AG09309 (cell line): ENCODE measurements around the gene NR4A1.
A peak's percentile ranks its signal among the peaks of the same experiment; 100 is the strongest.

ENCODE experiments used
- DNase-seq: peaks from one replicate; pipeline ENCODE4 v3.0.0-alpha.2; 2010; ENCODE audit warnings: low read depth
- H3K4me3 ChIP-seq: 2 replicates; pipeline ENCODE4 v1.5.1; 2011; ENCODE audit warnings: mild to moderate bottlenecking, low read depth, low read length, moderate library complexity; ENCODE audit not compliant: control insufficient read depth
- TF ChIP-seq, protein P1 (sequence below): IDR thresholded peaks from 2 replicates; pipeline ENCODE4 v1.5.1; 2011; ENCODE audit warnings: mild to moderate bottlenecking, low read depth, low read length, inconsistent platforms; ENCODE audit not compliant: insufficient read depth, control insufficient read depth; ENCODE audit errors: missing control alignments

The NR4A1 gene

DNA sequence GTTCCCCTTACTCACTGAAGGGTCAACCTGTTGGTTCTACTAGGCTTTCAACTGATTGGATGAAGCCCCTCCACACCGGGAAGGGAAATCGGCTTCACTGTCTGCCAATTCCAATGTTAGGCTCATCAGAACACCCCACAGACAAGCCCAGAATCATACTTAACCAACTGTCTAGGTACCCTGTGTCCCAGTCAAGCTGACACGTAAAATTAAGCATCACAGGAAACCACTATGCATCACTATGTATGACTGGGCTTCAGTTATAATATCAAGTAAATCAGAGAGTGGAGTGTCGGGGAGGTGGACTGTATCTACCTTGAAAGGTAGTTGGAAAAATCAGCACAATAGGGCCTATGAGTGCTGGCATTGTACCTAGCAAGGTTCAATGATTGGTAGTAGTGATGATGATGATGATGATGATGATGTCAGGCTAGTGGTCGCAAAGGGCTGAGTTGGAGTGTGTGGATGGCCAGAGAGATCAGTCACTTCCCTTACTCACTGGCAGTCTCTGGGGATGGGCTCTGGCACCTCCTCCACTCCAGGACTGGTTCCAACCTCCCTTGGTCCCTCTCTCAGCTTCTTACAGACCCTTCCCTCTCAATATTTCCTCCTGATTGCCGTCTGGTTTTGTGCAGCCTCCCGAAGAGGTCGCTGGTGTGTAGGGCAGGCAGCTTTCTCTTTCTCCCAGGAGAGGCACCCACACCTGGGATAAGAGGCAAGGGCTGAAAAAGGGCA lies 15.3 kb downstream of the NR4A1 start:
- no peak overlapping the region for H3K4me3 ChIP-seq
- DNase-seq, result no peak
- TF ChIP-seq, protein P1, sequence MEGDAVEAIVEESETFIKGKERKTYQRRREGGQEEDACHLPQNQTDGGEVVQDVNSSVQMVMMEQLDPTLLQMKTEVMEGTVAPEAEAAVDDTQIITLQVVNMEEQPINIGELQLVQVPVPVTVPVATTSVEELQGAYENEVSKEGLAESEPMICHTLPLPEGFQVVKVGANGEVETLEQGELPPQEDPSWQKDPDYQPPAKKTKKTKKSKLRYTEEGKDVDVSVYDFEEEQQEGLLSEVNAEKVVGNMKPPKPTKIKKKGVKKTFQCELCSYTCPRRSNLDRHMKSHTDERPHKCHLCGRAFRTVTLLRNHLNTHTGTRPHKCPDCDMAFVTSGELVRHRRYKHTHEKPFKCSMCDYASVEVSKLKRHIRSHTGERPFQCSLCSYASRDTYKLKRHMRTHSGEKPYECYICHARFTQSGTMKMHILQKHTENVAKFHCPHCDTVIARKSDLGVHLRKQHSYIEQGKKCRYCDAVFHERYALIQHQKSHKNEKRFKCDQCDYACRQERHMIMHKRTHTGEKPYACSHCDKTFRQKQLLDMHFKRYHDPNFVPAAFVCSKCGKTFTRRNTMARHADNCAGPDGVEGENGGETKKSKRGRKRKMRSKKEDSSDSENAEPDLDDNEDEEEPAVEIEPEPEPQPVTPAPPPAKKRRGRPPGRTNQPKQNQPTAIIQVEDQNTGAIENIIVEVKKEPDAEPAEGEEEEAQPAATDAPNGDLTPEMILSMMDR, result no peak

DNA sequence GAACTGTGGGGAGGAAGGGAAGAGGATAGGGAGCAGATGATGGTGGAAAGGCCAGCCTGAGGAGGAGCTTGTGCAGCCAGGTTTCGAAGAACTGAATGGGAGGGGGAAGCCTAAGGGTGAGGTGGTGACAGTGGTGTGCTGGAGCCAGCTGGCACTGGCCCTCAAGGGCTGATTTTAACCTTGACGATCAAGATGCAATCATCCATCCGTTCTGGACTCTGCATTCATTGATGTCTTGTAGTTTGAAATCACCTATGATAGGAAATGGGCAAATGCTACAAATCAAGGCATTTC lies 15.8 kb downstream of the NR4A1 start:
- DNase-seq, result no peak
- no peak overlapping the region for H3K4me3 ChIP-seq
- TF ChIP-seq, protein P1, result no peak

DNA sequence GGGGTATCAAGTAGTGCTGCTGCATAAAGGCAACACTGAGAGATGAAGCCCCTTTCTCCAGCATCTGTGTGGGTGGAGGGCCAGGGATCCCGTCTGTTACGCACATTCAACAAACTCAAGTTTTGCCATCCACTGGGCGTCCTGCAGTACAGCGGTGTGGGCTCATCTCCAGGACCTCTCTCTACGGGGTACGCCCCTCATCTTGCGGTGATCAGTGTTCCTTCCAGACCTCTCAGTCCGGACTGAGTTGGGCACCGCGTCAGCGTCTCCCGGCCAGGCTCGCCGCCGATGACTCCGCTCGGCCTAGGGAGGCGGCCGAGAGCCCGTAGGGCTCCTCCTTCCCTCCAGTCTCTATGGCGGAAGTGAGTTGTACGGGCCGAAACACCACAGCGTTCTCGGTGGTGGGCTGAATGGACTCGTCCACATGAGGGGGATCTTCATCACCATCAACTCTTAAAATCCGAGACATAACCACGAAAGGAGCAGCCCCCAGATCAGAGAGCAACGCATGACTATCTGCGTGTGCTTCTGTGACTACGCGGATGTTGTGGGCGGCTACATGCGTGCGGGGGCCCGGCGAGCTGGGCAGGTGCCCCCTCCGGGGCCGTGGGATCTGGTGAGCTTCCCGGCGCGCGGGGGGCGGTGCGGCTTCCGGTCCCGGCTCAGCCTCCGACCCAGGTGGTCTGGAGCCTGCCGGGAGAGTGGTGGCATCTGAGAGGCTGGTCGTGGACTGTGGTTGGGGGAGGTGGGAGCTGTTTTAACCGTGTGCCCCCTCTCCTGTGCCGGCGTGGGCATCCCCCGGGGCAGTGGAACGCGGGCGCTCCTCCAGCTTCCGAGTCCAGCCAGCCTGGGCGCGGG lies 18.3 kb downstream of the NR4A1 start, which contains the start of gene ATG101:
ATG101 (plus strand) TSS at position 652 of the 858 bp plus-strand sequence. CDS start 3,673 bp downstream, outside the sequence.
- DNase-seq, result peak; percentile 90
- peak within 1 kb of the TSS; percentile 94 for H3K4me3 ChIP-seq
- TF ChIP-seq, protein P1, result peak; percentile 66

DNA sequence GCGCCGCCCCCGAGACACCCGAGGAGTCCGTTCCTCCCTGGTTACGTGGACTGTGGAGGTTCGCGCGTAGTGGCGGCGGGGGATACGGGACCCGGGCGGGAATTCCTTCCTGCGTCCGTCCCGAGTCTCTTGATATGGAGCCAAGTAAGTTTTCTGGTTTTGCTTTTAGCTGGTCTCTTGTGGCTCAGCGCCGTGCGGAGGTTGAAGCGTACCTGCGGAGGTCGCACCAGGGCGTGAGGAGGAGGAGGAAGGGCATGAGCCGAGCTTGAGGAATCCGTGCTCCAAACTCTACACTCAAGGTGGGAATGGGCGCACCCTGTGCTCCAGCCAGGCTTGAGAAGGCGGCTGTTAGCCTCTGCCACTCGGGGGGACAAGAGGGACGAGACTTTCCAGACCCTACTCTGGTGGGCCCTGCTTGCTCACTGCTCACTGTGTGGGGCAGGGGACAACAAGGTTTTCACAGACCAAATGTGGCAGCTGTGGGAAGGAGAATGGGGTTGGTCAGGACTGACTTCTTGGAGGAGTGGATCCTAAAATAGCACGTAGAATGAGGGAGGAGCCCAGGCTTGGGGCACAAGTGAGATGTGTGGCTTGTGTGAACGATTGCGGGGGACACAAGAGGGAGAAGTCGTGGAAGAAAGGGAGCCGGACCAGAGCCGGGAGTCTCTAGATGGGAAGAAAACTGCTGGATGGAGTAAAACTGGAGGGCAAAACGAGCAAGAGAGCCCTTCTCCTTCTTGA lies 19.1 kb downstream of the NR4A1 start:
- peak overlapping the region; percentile 94 for H3K4me3 ChIP-seq
- TF ChIP-seq, protein P1, result no peak
- DNase-seq, result no peak

DNA sequence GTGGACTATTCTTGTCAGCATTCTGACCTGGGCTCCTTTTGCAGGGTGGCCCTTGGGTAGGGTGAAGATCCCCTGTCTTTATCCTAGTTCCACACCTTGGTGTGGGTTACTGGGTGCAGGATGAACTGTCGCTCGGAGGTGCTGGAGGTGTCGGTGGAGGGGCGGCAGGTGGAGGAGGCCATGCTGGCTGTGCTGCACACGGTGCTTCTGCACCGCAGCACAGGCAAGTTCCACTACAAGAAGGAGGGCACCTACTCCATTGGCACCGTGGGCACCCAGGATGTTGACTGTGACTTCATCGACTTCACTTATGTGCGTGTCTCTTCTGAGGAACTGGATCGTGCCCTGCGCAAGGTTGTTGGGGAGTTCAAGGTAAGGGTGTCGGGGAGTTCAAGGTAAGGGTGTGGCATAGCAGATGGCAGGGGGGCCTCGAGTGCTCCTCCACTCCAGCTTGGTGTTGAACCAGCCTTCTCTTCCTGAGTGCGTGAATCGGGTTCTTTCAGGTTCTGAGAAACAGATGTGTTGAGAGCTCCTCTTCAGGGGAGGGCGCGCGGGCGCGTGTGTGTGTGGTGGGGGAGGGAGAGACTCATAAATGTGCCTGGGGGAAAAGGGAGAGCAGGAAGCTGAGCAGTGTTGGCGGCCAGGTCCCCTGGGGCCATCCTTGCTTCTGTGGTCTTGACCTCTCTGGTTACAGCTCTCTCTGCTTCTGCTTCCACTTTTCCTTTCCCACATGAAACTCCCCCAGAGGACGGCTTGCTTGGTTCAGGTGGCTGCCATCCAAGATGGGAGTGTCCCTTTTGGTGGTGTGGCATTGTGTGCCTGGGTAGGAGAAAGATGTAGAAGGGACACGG lies 22.5 kb downstream of the NR4A1 start:
- TF ChIP-seq, protein P1, result no peak
- H3K4me3 ChIP-seq, result no peak overlapping the region
- DNase-seq, result no peak
